PFSK-1 (cell line): Measurements from ENCODE around the gene USP51.

Experiments used
- FOXP2 ChIP-seq: optimal IDR thresholded peaks from 2 replicates; pipeline ENCODE3; 2011; ENCODE audit warnings: borderline replicate concordance, control low read depth, inconsistent platforms; ENCODE audit not compliant: insufficient read depth; ENCODE audit errors: extremely low read length, extremely low read depth
- POLR2AphosphoS5 ChIP-seq: IDR thresholded peaks from 2 replicates; pipeline ENCODE4 v1.6.1; 2012; ENCODE audit warnings: low read depth, mild to moderate bottlenecking, control low read depth, low read length, moderate library complexity
- REST ChIP-seq, 2 experiments: IDR thresholded peaks; 2 replicates each; pipeline versions ENCODE4 v1.6.1 to v1.8.0; 2011 to 2012; ENCODE audit warnings: low read depth in 2 of 2, low read length in 2 of 2, control low read depth in 1 of 2, inconsistent platforms in 1 of 2, mild to moderate bottlenecking in 1 of 2, moderate library complexity in 1 of 2; ENCODE audit not compliant: insufficient read depth in 1 of 2
- SIN3A ChIP-seq: IDR thresholded peaks from 2 replicates; pipeline ENCODE4 v1.6.1; 2012; ENCODE audit warnings: mild to moderate bottlenecking, low read length, moderate library complexity, borderline replicate concordance; ENCODE audit not compliant: insufficient read depth
- TAF1 ChIP-seq: IDR thresholded peaks from 2 replicates; pipeline ENCODE4 v1.6.1; 2012; ENCODE audit warnings: low read length, control low read depth, borderline replicate concordance; ENCODE audit not compliant: insufficient read depth

The USP51 gene

GRCh38 chrX:55488006-55488592 lies 1.5 kb downstream of the USP51 start:
- TF ChIP-seq REST (IDR thresholded peaks at IDR 0.05; ENCODE audit: insufficient read depth in 1 of 2, low read depth in 2 of 2, low read length in 2 of 2) (no peak), FOXP2 (no peak), SIN3A (no peak), POLR2AphosphoS5 (no peak), TAF1 (no peak)

DNA sequence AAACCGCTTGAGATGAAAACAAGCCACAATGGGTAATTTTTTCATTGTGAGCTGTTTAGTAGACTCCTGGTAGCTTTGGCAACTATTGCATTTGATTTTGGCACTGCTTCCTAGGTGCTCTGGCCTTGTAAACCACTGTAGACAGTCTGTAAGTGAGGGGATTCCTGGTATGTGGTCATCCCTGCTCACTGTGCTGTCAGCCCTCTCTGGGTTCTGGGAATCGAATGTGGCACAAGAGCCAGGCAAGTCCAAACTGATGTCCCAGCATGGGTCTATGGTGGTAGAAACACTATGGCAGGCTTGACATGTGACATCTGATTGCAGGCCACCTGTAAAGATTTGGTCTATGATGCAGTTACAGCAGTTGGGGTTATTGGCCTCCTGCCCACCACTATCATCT lies 2.5 kb downstream of the USP51 start:
- no peak for TF ChIP-seq SIN3A
- TF ChIP-seq TAF1, result no peak
- no peak for TF ChIP-seq POLR2AphosphoS5
- TF ChIP-seq REST (IDR thresholded peaks at IDR 0.05; ENCODE audit: insufficient read depth in 1 of 2, low read depth in 2 of 2, low read length in 2 of 2), result no peak
- TF ChIP-seq FOXP2, result no peak

GRCh38 chrX:55486736-55487135 lies 2.9 kb downstream of the USP51 start:
- TF ChIP-seq POLR2AphosphoS5, result no peak
- TF ChIP-seq TAF1, result no peak
- no peak for TF ChIP-seq REST (IDR thresholded peaks at IDR 0.05; ENCODE audit: insufficient read depth in 1 of 2, low read depth in 2 of 2, low read length in 2 of 2)
- TF ChIP-seq SIN3A, result no peak
- TF ChIP-seq FOXP2, result no peak

GRCh38 chrX:55484948-55485347 lies 4.7 kb downstream of the USP51 start:
- no peak for TF ChIP-seq SIN3A
- TF ChIP-seq TAF1, result no peak

DNA sequence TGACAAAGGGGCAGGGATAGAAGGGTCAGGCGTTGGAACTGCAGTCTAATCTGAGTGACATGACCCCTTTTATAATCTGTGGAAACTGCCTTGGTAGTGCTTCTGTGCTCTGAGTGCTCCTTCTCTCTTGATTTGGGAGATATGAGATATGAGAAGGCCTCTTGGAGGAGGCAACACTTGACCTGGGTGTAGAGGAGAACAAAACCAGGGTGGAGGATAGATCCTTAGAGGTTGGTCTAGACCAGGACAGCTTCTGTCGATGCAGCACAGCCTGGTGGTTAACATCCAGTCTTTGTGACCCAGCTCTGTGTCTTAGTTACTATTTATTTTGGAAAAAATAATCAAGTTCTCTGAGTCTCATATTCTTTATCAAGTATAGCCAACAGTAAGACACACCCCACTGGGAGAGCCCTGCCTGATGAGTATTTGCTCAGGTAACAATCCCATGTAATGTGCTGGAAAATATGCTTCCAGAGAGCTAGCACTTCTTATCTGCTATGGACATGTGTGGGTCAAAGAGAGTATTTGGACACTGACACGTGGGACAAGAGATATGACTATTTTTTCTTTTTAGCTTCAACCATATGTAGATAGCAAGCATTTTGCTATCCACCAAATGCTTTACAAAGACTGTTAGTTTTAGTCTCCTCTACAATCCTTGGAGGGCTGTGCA lies 9.1 kb downstream of the USP51 start:
- no peak for TF ChIP-seq POLR2AphosphoS5
- TF ChIP-seq SIN3A, result no peak
- no peak for TF ChIP-seq REST (IDR thresholded peaks at IDR 0.05; ENCODE audit: insufficient read depth in 1 of 2, low read depth in 2 of 2, low read length in 2 of 2)
- TF ChIP-seq FOXP2, result no peak
- TF ChIP-seq TAF1, result no peak

- TF ChIP-seq FOXP2, result no peak
- no peak for TF ChIP-seq TAF1
- no peak for TF ChIP-seq POLR2AphosphoS5
- TF ChIP-seq SIN3A, result no peak
- TF ChIP-seq REST (IDR thresholded peaks at IDR 0.05; ENCODE audit: insufficient read depth in 1 of 2, low read depth in 2 of 2, low read length in 2 of 2), result no peak
Measured at GRCh38 chrX:55452833-55453124, 36.9 kb downstream of the USP51 start.
